H9 (cell line): ENCODE data around the gene SPATA1. TPM values are rescaled to one million over a fixed set of nuclear protein-coding genes. Genes with fewer than 3 reads are reported as not detected.

Experiments used
- DNase-seq: peaks from one replicate; pipeline ENCODE4 v3.0.0-alpha.2; 2017
- H2AFZ ChIP-seq: one replicate; pipeline ENCODE4 v1.6.1; 2013; ENCODE audit warnings: mild to moderate bottlenecking, low read length, control low read depth, moderate library complexity
- H2AK5ac ChIP-seq: 2 replicates; pipeline ENCODE4 v1.6.1; 2013; ENCODE audit warnings: low read length, control low read depth, mixed read lengths; ENCODE audit not compliant: insufficient read length
- H2BK120ac ChIP-seq: one replicate; pipeline ENCODE4 v1.6.1; 2013; ENCODE audit warnings: low read depth, mild to moderate bottlenecking, low read length, control low read depth, inconsistent platforms; ENCODE audit not compliant: poor library complexity, severe bottlenecking
- H2BK12ac ChIP-seq: 2 replicates; pipeline ENCODE4 v1.6.1; 2013; ENCODE audit warnings: low read length, control low read depth, mixed read lengths, low read depth; ENCODE audit not compliant: insufficient read length
- H2BK15ac ChIP-seq: 2 replicates; pipeline ENCODE4 v1.6.1; 2013; ENCODE audit warnings: low read depth, low read length, control low read depth
- H2BK20ac ChIP-seq: one replicate; pipeline ENCODE4 v1.6.1; 2013; ENCODE audit warnings: low read depth, mild to moderate bottlenecking, low read length, control low read depth, inconsistent platforms; ENCODE audit not compliant: poor library complexity, severe bottlenecking
- H2BK5ac ChIP-seq: 2 replicates; pipeline ENCODE4 v1.6.1; 2013; ENCODE audit warnings: low read length, control low read depth, mixed read lengths; ENCODE audit not compliant: insufficient read length
- H3K14ac ChIP-seq: 2 replicates; pipeline ENCODE4 v1.6.1; 2013; ENCODE audit warnings: low read length, control low read depth; ENCODE audit not compliant: insufficient read depth
- H3K18ac ChIP-seq: 2 replicates; pipeline ENCODE4 v1.6.1; 2013; ENCODE audit warnings: low read depth, mild to moderate bottlenecking, mixed read lengths, low read length, control low read depth; ENCODE audit not compliant: insufficient read length
- H3K23ac ChIP-seq: 2 replicates; pipeline ENCODE4 v1.6.1; 2013; ENCODE audit warnings: low read length, control low read depth, mixed read lengths, low read depth; ENCODE audit not compliant: insufficient read length
- H3K23me2 ChIP-seq: 2 replicates; pipeline ENCODE4 v1.6.1; 2013; ENCODE audit warnings: low read depth, mild to moderate bottlenecking, mixed read lengths, low read length, control low read depth; ENCODE audit not compliant: insufficient read length, poor library complexity, severe bottlenecking
- H3K27ac ChIP-seq: 2 replicates; pipeline ENCODE4 v1.5.1; 2013; ENCODE audit warnings: low read length, control low read depth, mixed read lengths, low read depth; ENCODE audit not compliant: insufficient read length
- H3K27me3 ChIP-seq: 2 replicates; pipeline ENCODE4 v1.6.1; 2013; ENCODE audit warnings: low read length, control low read depth, inconsistent platforms; ENCODE audit not compliant: insufficient read depth
- H3K4ac ChIP-seq: 2 replicates; pipeline ENCODE4 v1.6.1; 2013; ENCODE audit warnings: low read depth, mild to moderate bottlenecking, control low read depth, inconsistent platforms, low read length, moderate library complexity
- H3K4me1 ChIP-seq: 2 replicates; pipeline ENCODE4 v1.6.1; 2013; ENCODE audit warnings: low read length, control low read depth, inconsistent platforms; ENCODE audit not compliant: insufficient read depth
- H3K4me2 ChIP-seq: 2 replicates; pipeline ENCODE4 v1.6.1; 2013; ENCODE audit warnings: low read length, control low read depth, mixed read lengths; ENCODE audit not compliant: insufficient read length, insufficient read depth
- H3K56ac ChIP-seq: 2 replicates; pipeline ENCODE4 v1.6.1; 2013; ENCODE audit warnings: low read depth, mild to moderate bottlenecking, mixed read lengths, low read length, control low read depth; ENCODE audit not compliant: insufficient read length
- H3K79me1 ChIP-seq: 2 replicates; pipeline ENCODE4 v1.6.1; 2013; ENCODE audit warnings: low read depth, mild to moderate bottlenecking, moderate library complexity, low read length, control low read depth, inconsistent platforms; ENCODE audit not compliant: insufficient read depth, poor library complexity, severe bottlenecking
- H3K79me2 ChIP-seq: 2 replicates; pipeline ENCODE4 v1.6.1; 2013; ENCODE audit warnings: low read length, control low read depth, inconsistent platforms; ENCODE audit not compliant: insufficient read depth
- H3K9ac ChIP-seq: 2 replicates; pipeline ENCODE4 v1.6.1; 2013; ENCODE audit warnings: low read length, control low read depth, mixed read lengths; ENCODE audit not compliant: insufficient read length; ENCODE audit errors: extremely low read depth
- H3K9me3 ChIP-seq: one replicate; pipeline ENCODE4 v1.6.1; 2013; ENCODE audit warnings: low read depth, low read length, inconsistent platforms; ENCODE audit not compliant: control insufficient read depth
- H3T11ph ChIP-seq: one replicate; pipeline ENCODE4 v1.6.1; 2013; ENCODE audit warnings: mild to moderate bottlenecking, low read length, control low read depth, inconsistent platforms
- H4K20me1 ChIP-seq: one replicate; pipeline ENCODE4 v1.6.1; 2013; ENCODE audit not compliant: control insufficient read depth, insufficient read length, insufficient read depth
- H4K5ac ChIP-seq: 2 replicates; pipeline ENCODE4 v1.6.1; 2013; ENCODE audit warnings: low read depth, mild to moderate bottlenecking, mixed read lengths, low read length, control low read depth; ENCODE audit not compliant: insufficient read length
- H4K8ac ChIP-seq: replicated peaks from 2 replicates; pipeline ENCODE4 v1.6.1; 2013; ENCODE audit warnings: low read length, control low read depth, mixed read lengths, low read depth; ENCODE audit not compliant: insufficient read length
- H4K91ac ChIP-seq: 2 replicates; pipeline ENCODE4 v1.6.1; 2013; ENCODE audit warnings: low read depth, mild to moderate bottlenecking, moderate library complexity, mixed read lengths, low read length, control low read depth; ENCODE audit not compliant: insufficient read length
- H3K27ac Mint-ChIP-seq, 3 experiments: 2 replicates in 2 of 3; 3 replicates in 1 of 3; pipeline ENCODE4 v1.8.0; 2020 to 2021; ENCODE audit warnings: mixed read lengths in 3 of 3, mild to moderate bottlenecking in 1 of 3, moderate library complexity in 1 of 3
- H3K27me3 Mint-ChIP-seq: 2 replicates; pipeline ENCODE4 v1.8.0; 2021; ENCODE audit warnings: low read depth, mild to moderate bottlenecking, moderate library complexity, mixed read lengths
- H3K36me3 Mint-ChIP-seq, 3 experiments: 2 replicates in 2 of 3; 3 replicates in 1 of 3; pipeline ENCODE4 v1.8.0; 2020 to 2021; ENCODE audit warnings: low read depth in 3 of 3, mixed read lengths in 3 of 3; ENCODE audit not compliant: insufficient read depth in 1 of 3
- H3K4me1 Mint-ChIP-seq, 2 experiments: 2 replicates each; pipeline ENCODE4 v1.8.0; 2020; ENCODE audit warnings: mixed read lengths in 2 of 2
- H3K4me3 Mint-ChIP-seq, 2 experiments: 2 replicates in 1 of 2; 3 replicates in 1 of 2; pipeline ENCODE4 v1.8.0; 2020 to 2021; ENCODE audit warnings: mild to moderate bottlenecking in 2 of 2, mixed read lengths in 2 of 2, moderate library complexity in 1 of 2
- H3K9me3 Mint-ChIP-seq, 2 experiments: 2 replicates in 1 of 2; 3 replicates in 1 of 2; pipeline ENCODE4 v1.8.0; 2020; ENCODE audit warnings: mild to moderate bottlenecking in 2 of 2, mixed read lengths in 2 of 2, moderate library complexity in 1 of 2
- CTCF ChIP-seq: fragments of 200-600 bp; sonication (generic); conservative IDR thresholded peaks from 3 replicates; pipeline ENCODE4 v1.8.0; 2021; ENCODE audit warnings: antibody characterized with exemption, mild to moderate bottlenecking
- WGBS: extraction: QIAGEN DNeasy Blood & Tissue Kit; methylation state at CpG from one replicate; pipeline ENCODE4 v1.1.7; 2013; ENCODE audit warnings: missing lambda C conversion rate, low lambda C conversion rate, mixed read lengths; ENCODE audit not compliant: insufficient read length; ENCODE audit errors: extremely low coverage; 5-methylcytosine and 5-hydroxymethylcytosine counted together
- total RNA-seq: library from RNA; stranded (reverse); gene quantifications from 2 replicates; pipeline ENCODE4 v1.2.1, GENCODE V29; 2021

The SPATA1 gene
- total RNA-seq, 1 experiment from 2014 or later = not detected

GRCh38 chr1:84605157-84605556 lies 99.0 kb downstream of the SPATA1 start:
- Histone ChIP-seq H3K9me3 (peaks cover 15% of the 10 kb centered on the region), H2BK20ac (no peak overlapping the region), H3K79me1 (no peaks in the 10 kb centered on the region), H3K14ac (no peak overlapping the region), H3K79me2 (no peaks in the 10 kb centered on the region), H2BK120ac (no peak overlapping the region), H3K27ac (no peak overlapping the region), H4K91ac (no peak overlapping the region), H3K4me1 (no peaks in the 10 kb centered on the region), H4K8ac (no peak overlapping the region), H3K23ac (no peak overlapping the region), H4K20me1 (no peaks in the 10 kb centered on the region), H3K9ac (no peak overlapping the region), H2BK15ac (no peak overlapping the region), H3K4ac (no peak overlapping the region), H4K5ac (no peak overlapping the region), H3K4me2 (no peak overlapping the region), H3T11ph (no peak overlapping the region), H2BK5ac (no peak overlapping the region), H2BK12ac (no peak overlapping the region), H3K18ac (no peak overlapping the region), H3K27me3 (no peaks in the 10 kb centered on the region; the same call in 1 of the 2 replicates), H2AK5ac (no peak overlapping the region), H3K23me2 (no peaks in the 10 kb centered on the region), H2AFZ (no peak overlapping the region), H3K56ac (no peak overlapping the region)
- no peak for DNase-seq
- H3K27me3 Mint-ChIP-seq = peaks cover 4% of the 10 kb centered on the region
- no peak overlapping the region for H3K4me3 Mint-ChIP-seq
- H3K9me3 Mint-ChIP-seq = peaks cover 31 to 38% of the 10 kb centered on the region in 2 experiments
- peaks cover 20 to 30% (median 23%) of the 10 kb centered on the region in 3 experiments for H3K36me3 Mint-ChIP-seq
- no peak overlapping the region for H3K27ac Mint-ChIP-seq
- TF ChIP-seq CTCF = no peak
- H3K4me1 Mint-ChIP-seq = peaks cover 9 to 11% of the 10 kb centered on the region in 2 experiments
- WGBS = no CpG with 5 or more reads among the region's 1 CpG
